GM18867 (cell line): ENCODE results near the gene MALRD1.

Experiments used
- ATAC-seq: cut with Tn5 transposase; IDR thresholded peaks from one replicate; pipeline ENCODE4 v1.9.1; 2021; ENCODE audit warnings: mild to moderate bottlenecking, moderate library complexity; ENCODE audit not compliant: unreplicated experiment

Gene MALRD1

DNA sequence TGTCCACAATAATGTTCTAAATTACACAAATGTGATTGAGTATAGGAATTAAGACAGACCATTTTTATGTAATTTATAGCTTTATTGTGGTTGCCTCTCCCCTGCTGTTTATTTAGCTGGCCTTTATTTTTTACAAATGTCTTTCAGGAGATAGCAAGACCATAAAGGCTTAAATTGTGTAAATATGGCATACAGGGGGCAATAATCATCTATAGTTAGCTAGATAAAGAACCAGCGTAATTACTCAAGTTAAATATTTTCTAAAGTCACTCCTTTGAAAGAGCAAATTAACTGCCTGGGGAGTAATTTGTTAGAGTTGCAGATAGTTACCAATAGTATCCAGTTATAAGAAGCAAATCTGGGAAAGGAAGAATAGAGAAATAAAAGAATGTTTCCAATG lies at the start of gene MALRD1:
TSS of gene MALRD1 (plus strand) at position 313 of the 400 bp plus-strand sequence. CDS start 138 bp downstream, outside the sequence.
- ATAC-seq = no peak

DNA sequence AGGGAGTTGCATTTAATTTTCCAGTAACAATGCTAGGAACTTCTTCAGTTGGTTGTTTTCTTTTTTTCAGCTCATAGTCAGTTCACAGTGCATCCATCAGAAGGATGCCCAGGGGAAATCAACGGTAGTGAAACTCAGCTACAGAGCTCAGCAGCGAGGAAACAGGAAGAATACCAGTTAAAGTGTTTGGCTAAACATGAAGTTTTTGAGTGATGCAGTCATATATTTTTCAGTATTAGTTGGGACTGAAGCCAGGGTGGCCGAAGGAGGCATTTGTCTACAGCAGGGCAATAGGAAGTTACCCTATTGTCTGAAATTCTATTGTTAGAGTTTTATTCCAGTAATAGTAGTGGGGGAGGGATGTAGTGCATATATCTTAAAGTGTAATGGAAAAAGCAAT lies 45.3 kb upstream of the MALRD1 start:
- ATAC-seq = no peak

- ATAC-seq = no peak
Observed at GRCh38 chr10:19012111-19012510, 36.5 kb upstream of the MALRD1 start.

DNA sequence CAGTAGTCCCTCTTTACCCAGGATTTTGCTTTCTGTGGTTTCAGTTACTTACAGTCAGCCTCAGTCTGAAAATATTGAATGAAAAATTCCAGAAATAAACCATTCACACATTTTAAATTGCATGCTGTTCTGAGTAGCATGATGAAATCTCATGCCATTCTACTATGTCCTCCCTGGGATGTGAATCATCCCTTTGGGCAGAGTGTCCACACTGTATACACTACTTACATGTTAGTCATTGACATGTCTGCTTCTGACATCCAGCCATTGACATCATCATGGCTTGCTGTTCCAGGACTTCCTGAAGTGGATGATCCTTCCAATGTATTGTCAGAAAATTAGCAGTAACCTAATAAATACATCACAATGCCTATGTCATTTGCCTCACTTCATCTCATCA lies 34.6 kb upstream of the MALRD1 start:
- no peak for ATAC-seq

GRCh38 chr10:19014498-19014897 lies 34.1 kb upstream of the MALRD1 start:
- no peak for ATAC-seq

GRCh38 chr10:19017116-19017890 lies 31.3 kb upstream of the MALRD1 start:
- ATAC-seq = no peak

- ATAC-seq = no peak
Observed at GRCh38 chr10:19021162-19021561, 27.4 kb upstream of the MALRD1 start.

- ATAC-seq = no peak
Observed at GRCh38 chr10:19024611-19025010, 24.0 kb upstream of the MALRD1 start.

DNA sequence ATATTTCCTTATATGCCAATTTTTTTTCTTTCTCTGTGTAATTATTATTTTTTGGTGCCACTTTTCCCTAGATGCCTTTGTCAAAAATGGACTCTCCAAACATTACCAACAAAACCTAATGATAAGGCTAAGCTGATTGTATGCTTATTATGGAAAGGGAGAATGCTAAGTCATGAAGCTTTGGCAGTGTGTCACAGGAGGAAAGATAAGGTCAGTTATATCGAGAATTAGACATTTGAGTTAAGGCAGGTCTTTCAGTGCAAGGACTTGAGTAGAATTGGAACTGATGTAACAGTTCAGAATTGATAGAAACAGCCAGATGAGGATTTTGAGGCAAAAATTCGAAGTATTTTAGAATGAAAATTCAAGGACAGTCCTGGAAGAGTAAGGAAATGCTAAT lies 16.8 kb upstream of the MALRD1 start:
- ATAC-seq = no peak

DNA sequence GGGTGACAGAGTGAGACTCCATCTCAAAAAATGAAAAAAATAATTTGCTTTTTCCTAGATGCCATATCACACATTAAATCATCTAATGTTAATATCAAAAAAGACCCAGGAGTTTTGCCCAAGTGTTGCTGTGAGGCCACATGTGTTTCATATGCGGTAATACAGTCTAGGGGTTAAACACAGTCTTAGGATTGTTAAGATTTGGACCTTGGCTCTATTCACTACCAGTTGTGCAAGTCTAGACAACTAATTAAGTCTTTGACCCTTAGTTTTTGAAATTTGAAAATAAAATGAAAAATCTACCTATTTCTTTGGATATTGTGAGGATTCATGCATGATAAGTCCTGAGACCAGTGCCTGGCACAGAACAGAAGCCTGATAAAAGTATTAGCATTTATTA lies 14.9 kb upstream of the MALRD1 start:
- ATAC-seq = no peak

DNA sequence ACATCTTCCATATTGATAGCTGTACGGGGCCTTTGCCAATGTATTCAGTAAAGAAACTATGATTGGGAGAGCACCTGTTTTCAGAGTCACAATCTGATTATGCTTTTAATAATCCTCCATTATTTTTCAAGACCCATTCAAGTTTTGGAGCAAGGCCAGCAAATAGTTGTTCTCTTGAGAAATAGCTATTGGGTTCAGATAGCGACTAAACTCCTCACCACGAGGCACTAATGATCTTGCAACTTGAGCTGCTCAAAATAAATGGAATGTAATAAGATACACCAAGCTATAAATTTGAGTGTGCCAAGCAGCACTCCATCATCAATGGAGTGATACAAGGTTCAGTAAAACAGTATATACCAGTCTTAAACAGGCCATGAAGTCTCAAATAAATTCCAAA lies 7.4 kb upstream of the MALRD1 start:
- no peak for ATAC-seq

- no peak for ATAC-seq
Observed at GRCh38 chr10:19043431-19043830, 5.2 kb upstream of the MALRD1 start.

GRCh38 chr10:19046679-19047078 lies 1.9 kb upstream of the MALRD1 start:
- ATAC-seq = no peak

GRCh38 chr10:19048891-19049290 lies 290 bp downstream of the MALRD1 start:
- ATAC-seq = no peak

GRCh38 chr10:19049567-19049966 lies 966 bp downstream of the MALRD1 start:
- no peak for ATAC-seq

DNA sequence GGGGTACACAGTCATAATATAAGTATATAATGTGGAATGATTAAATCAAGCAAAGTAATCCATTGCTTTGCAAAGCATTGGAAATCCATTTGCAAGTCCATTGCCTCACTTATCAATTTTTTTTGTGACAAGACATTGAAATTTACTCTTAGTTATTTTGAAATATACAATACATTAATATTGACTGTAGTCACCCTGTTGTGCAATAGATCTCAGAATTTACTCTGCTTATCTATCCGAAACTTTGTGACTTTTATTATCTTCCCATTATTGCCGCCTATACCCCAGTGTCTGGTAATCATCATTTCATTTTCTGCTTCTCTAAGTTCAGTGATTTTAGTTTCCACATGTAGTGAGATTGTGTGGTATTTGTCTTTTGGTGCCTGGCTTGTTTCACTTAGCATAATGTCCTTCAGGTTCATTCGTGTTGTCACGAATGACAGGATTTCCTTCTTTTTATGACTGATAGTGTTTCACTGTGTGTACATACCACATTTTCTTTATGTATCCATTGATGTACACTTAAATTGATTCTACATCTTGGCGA lies 5.8 kb downstream of the MALRD1 start:
- ATAC-seq = no peak

DNA sequence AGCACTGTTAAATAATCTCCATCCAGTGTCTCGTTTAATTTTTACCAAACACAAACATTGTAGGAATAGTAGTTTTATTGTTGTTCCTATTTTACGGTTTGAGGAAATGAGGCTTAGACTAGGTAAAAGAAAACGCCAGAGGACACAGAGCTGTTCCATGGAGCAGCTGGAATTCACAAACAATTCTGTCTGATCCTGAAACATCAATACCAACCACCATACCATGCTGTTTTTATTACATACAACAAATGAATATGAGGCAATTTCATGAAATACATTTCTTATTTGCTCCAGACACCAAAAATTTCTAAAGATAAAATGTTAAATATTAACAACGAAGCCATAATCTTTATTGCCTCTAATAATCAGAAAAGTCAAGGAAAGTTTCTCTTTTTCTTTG lies 9.4 kb downstream of the MALRD1 start:
- ATAC-seq = no peak

GRCh38 chr10:19063986-19064385 lies 15.4 kb downstream of the MALRD1 start:
- ATAC-seq = no peak

GRCh38 chr10:19071946-19072345 lies 23.3 kb downstream of the MALRD1 start:
- no peak for ATAC-seq

DNA sequence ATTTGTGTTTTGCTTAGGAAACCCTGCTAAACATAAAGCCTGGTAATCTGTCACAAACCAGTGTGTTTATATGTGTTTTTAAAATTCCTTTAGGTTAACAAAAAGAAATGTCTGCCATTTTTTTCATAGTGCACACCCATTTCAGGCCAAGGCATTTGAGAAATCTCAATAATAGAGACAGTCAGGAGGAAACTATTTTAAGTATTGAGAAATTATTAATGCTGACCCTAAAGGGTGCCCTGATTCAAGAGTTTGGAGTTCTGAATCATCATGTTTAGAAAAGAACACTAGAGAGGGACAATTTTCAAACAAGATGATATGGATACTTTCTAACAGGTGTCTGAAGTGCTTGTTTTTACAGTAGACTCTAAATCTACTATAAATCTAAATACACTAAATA lies 28.7 kb downstream of the MALRD1 start:
- ATAC-seq = no peak

- ATAC-seq = no peak
Observed at GRCh38 chr10:19096501-19097073, 48.0 kb downstream of the MALRD1 start.

GRCh38 chr10:19097151-19097550 lies 48.5 kb downstream of the MALRD1 start:
- ATAC-seq = no peak
